Measurements from ENCODE around the gene ADH1A.

The ADH1A gene

DNA sequence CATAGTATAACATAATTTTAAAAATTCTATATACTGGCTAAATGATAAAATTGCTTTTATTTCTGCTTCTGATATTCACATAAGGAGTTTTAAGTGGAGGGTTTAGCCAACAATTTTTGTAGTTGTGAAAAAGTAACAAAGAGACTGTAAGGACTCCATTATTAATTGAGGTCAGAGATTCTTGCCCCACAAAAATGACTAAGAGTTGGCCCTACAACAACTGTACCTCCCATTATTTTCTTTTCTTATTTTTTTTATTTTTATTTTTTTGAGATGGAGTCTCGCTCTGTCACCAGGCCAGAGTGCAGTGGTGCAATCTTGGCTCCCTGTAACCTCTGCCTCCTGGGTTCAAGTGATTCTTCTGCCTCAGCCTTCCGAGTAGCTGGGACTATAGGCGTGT lies 39.9 kb upstream of the ADH1A start:
- Histone ChIP-seq H3K4me3 (IDR thresholded peaks at IDR 0.05; ENCODE audit: insufficient read depth, low read depth, low read length) (no peak overlapping the region), H4K20me1 (ENCODE audit: insufficient read depth) (no peaks in the 10 kb centered on the region), H3K4me2 (no peak overlapping the region), H3K4me1 (ENCODE audit: low read depth, poor library complexity, severe bottlenecking) (no peaks in the 10 kb centered on the region), H3K9ac (no peak overlapping the region), H3K36me3 (ENCODE audit: insufficient read depth) (no peaks in the 10 kb centered on the region), H2AFZ (ENCODE audit: low read depth) (no peak overlapping the region), H3K79me2 (ENCODE audit: insufficient read depth, low read depth) (no peaks in the 10 kb centered on the region), H3K27ac (no peak overlapping the region), H3K27me3 (ENCODE audit: insufficient read depth, low read depth) (no peaks in the 10 kb centered on the region)
- TF ChIP-seq, protein P1, sequence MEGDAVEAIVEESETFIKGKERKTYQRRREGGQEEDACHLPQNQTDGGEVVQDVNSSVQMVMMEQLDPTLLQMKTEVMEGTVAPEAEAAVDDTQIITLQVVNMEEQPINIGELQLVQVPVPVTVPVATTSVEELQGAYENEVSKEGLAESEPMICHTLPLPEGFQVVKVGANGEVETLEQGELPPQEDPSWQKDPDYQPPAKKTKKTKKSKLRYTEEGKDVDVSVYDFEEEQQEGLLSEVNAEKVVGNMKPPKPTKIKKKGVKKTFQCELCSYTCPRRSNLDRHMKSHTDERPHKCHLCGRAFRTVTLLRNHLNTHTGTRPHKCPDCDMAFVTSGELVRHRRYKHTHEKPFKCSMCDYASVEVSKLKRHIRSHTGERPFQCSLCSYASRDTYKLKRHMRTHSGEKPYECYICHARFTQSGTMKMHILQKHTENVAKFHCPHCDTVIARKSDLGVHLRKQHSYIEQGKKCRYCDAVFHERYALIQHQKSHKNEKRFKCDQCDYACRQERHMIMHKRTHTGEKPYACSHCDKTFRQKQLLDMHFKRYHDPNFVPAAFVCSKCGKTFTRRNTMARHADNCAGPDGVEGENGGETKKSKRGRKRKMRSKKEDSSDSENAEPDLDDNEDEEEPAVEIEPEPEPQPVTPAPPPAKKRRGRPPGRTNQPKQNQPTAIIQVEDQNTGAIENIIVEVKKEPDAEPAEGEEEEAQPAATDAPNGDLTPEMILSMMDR (conservative IDR thresholded peaks at IDR 0.05; ENCODE audit: low read depth, low read length): no peak

DNA sequence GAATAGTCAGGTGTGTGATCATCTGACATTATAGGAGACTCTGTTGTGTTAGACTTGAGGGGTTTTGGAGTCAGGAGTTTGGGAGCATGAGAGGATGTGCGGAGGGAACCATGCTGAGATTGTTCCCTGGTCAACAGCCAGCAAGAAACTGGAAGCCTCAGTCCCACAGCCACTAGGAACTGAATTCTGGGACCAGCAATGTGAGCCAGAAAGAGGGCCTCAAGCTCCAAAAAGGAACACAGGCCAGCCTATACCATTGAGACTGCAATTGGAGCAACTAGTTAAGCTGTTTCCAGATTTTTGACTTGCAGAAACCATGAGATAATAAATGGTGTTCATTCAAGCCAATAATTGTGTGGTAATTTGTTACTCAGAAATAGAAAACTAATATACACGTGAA lies 39.1 kb upstream of the ADH1A start:
- no peak overlapping the region for H2AFZ ChIP-seq (ENCODE audit: low read depth)
- no peak overlapping the region for H3K4me3 ChIP-seq (IDR thresholded peaks at IDR 0.05; ENCODE audit: insufficient read depth, low read depth, low read length)
- H4K20me1 ChIP-seq (ENCODE audit: insufficient read depth): no peaks in the 10 kb centered on the region
- H3K4me1 ChIP-seq (ENCODE audit: low read depth, poor library complexity, severe bottlenecking): no peaks in the 10 kb centered on the region
- no peak overlapping the region for H3K27ac ChIP-seq
- TF ChIP-seq, protein P1 (conservative IDR thresholded peaks at IDR 0.05; ENCODE audit: low read depth, low read length): no peak
- no peaks in the 10 kb centered on the region for H3K36me3 ChIP-seq (ENCODE audit: insufficient read depth)
- no peaks in the 10 kb centered on the region for H3K27me3 ChIP-seq (ENCODE audit: insufficient read depth, low read depth)
- no peak overlapping the region for H3K9ac ChIP-seq
- no peaks in the 10 kb centered on the region for H3K79me2 ChIP-seq (ENCODE audit: insufficient read depth, low read depth)
- no peak overlapping the region for H3K4me2 ChIP-seq

DNA sequence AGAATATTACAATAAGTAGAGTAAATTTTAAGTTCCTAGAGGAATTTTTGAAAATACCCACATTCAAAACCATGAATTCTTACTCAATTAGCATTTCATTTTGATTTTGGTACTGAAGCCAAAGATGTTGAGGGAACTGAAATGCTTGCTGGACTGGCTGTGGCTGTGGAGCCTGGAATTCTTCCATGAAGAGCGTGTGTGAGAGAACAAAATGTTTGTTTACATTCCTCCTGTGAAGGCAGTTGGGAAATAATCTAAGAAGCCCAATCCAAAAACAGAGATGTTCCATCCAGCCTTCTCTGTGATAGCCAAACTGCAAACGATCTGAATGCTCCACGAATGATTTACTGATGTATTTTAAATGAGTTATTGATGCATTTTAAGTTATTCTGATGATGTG lies 34.2 kb upstream of the ADH1A start:
- H4K20me1 ChIP-seq (ENCODE audit: insufficient read depth): no peaks in the 10 kb centered on the region
- no peaks in the 10 kb centered on the region for H3K36me3 ChIP-seq (ENCODE audit: insufficient read depth)
- no peak overlapping the region for H3K4me3 ChIP-seq (IDR thresholded peaks at IDR 0.05; ENCODE audit: insufficient read depth, low read depth, low read length)
- H3K9ac ChIP-seq: no peak overlapping the region
- no peaks in the 10 kb centered on the region for H3K79me2 ChIP-seq (ENCODE audit: insufficient read depth, low read depth)
- no peak overlapping the region for H3K27ac ChIP-seq
- no peaks in the 10 kb centered on the region for H3K27me3 ChIP-seq (ENCODE audit: insufficient read depth, low read depth)
- TF ChIP-seq, protein P1 (conservative IDR thresholded peaks at IDR 0.05; ENCODE audit: low read depth, low read length): no peak
- no peak overlapping the region for H3K4me2 ChIP-seq
- H3K4me1 ChIP-seq (ENCODE audit: low read depth, poor library complexity, severe bottlenecking): no peaks in the 10 kb centered on the region
- no peak overlapping the region for H2AFZ ChIP-seq (ENCODE audit: low read depth)

DNA sequence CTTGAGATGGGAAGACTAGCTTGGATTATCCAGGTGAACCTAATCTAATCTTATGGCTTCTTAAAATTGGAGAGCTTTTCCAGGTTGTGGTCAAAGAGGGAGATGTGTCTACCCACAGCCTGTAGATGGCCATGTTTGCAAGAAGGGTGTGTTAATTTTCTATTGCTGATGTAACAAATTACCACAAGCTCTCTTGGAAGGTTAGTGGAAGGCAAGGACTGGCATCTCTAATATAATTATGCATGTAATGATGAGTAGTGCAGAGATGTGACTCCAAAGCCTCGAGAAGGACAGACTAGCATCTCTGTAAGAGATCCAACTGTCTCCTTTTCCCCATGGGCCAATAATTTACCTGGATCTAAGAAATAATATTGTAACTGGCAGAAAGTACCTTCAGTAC lies 33.6 kb upstream of the ADH1A start:
- H3K9ac ChIP-seq: no peak overlapping the region
- H3K27me3 ChIP-seq (ENCODE audit: insufficient read depth, low read depth): no peaks in the 10 kb centered on the region
- H3K4me3 ChIP-seq (IDR thresholded peaks at IDR 0.05; ENCODE audit: insufficient read depth, low read depth, low read length): no peak overlapping the region
- TF ChIP-seq, protein P1 (conservative IDR thresholded peaks at IDR 0.05; ENCODE audit: low read depth, low read length): no peak
- H2AFZ ChIP-seq (ENCODE audit: low read depth): no peak overlapping the region
- no peaks in the 10 kb centered on the region for H4K20me1 ChIP-seq (ENCODE audit: insufficient read depth)
- no peak overlapping the region for H3K4me2 ChIP-seq
- H3K27ac ChIP-seq: no peak overlapping the region
- no peaks in the 10 kb centered on the region for H3K79me2 ChIP-seq (ENCODE audit: insufficient read depth, low read depth)
- H3K4me1 ChIP-seq (ENCODE audit: low read depth, poor library complexity, severe bottlenecking): no peaks in the 10 kb centered on the region
- H3K36me3 ChIP-seq (ENCODE audit: insufficient read depth): no peaks in the 10 kb centered on the region

DNA sequence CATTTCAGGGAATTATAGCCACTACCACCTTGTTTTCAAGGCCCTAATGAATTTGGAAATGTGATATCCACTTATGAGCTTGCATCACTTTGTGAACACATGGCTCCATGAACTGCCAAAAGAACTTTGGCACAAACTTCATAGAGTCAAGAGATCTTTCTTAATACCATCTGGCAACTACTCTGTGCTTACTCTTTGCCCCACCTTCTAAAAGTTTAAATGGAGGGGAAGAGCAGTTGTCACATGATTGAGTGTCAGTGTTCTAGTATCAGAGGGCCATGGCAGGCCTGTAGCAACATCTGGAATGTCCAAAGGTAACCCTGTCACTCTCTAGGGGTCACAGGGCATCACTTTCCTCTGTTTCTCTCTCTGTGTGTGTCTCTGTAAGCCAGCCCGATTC lies 33.0 kb upstream of the ADH1A start:
- H3K4me3 ChIP-seq (IDR thresholded peaks at IDR 0.05; ENCODE audit: insufficient read depth, low read depth, low read length): no peak overlapping the region

More for the DNA sequence above, 33.0 kb upstream of the ADH1A start:
- no peak overlapping the region for H3K9ac ChIP-seq
- TF ChIP-seq, protein P1 (conservative IDR thresholded peaks at IDR 0.05; ENCODE audit: low read depth, low read length): no peak
- no peak overlapping the region for H3K27ac ChIP-seq
- no peak overlapping the region for H3K4me2 ChIP-seq
- H2AFZ ChIP-seq (ENCODE audit: low read depth): no peak overlapping the region
- H3K36me3 ChIP-seq (ENCODE audit: insufficient read depth): no peaks in the 10 kb centered on the region
- H3K79me2 ChIP-seq (ENCODE audit: insufficient read depth, low read depth): no peaks in the 10 kb centered on the region
- H4K20me1 ChIP-seq (ENCODE audit: insufficient read depth): no peaks in the 10 kb centered on the region
- H3K4me1 ChIP-seq (ENCODE audit: low read depth, poor library complexity, severe bottlenecking): no peaks in the 10 kb centered on the region
- no peaks in the 10 kb centered on the region for H3K27me3 ChIP-seq (ENCODE audit: insufficient read depth, low read depth)
